A549 (cell line): Measurements from ENCODE around the gene ERGIC1. TPM values are rescaled to one million over a fixed set of nuclear protein-coding genes. Genes with fewer than 3 reads are reported as not detected.
A peak's percentile ranks its signal among the peaks of the same experiment; 100 is the strongest.

Experiments used
- ATAC-seq, 2 experiments: fragments of 200-7000 bp in 1 of 2; fragments of >200 bp in 1 of 2; cut with Nextera tagmentation in 1 of 2; cut with Tn5 transposase in 1 of 2; 3 replicates each; pipeline versions ENCODE4 v1.8.0 to v1.9.1; 2018 to 2020; ENCODE audit warnings: mild to moderate bottlenecking in 1 of 2, moderate library complexity in 1 of 2
- CTCF ChIA-PET: fragments of 300-600 bp; sonication (Branson Sonifier 250); formaldehyde crosslinking; extraction: SDS; loops from one replicate; lab custom pipeline; 2021; ENCODE audit warnings: antibody characterized with exemption, inconsistent platforms; lab: Yijun Ruan, JAX
- POLR2A ChIA-PET: fragments of 350-600 bp; formaldehyde crosslinking; extraction: SDS; loops from one replicate; lab custom pipeline; 2021; ENCODE audit warnings: antibody characterized with exemption, inconsistent platforms; lab: Yijun Ruan, JAX
- DNase-seq, 2 experiments: peaks; one replicate each; pipeline versions ENCODE4 v3.0.0 to v3.0.0-alpha.2; 2011 to 2016; ENCODE audit warnings: low read depth in 1 of 2, low spot score in 1 of 2
- FAIRE-seq: peaks from 2 replicates; lab custom pipeline; 2011; peaks lifted over from hg19 to GRCh38; lab: Jason Lieb, UNC
- H3K27ac ChIP-seq, 2 experiments: fragments of >200 bp; sonication (Bioruptor Twin); formaldehyde crosslinking; 3 replicates each; pipeline ENCODE4 v1.5.1; 2016 to 2017
- H3K4me1 ChIP-seq: fragments of >200 bp; sonication (Bioruptor Twin); formaldehyde crosslinking; 3 replicates; pipeline ENCODE4 v1.6.1; 2016
- H3K4me2 ChIP-seq: fragments of >200 bp; sonication (Bioruptor Twin); formaldehyde crosslinking; 3 replicates; pipeline ENCODE4 v1.6.1; 2016
- H3K4me3 ChIP-seq: fragments of >200 bp; sonication (Bioruptor Twin); formaldehyde crosslinking; 3 replicates; pipeline ENCODE4 v1.5.1; 2016
- H3K9me3 ChIP-seq: fragments of >200 bp; sonication (Bioruptor Twin); formaldehyde crosslinking; 3 replicates; pipeline ENCODE4 v1.6.1; 2016
- BHLHE40 ChIP-seq: IDR thresholded peaks from 2 replicates; pipeline ENCODE4 v1.6.1; 2012; ENCODE audit warnings: low read depth, low read length, inconsistent platforms
- CHD4 ChIP-seq: fragments of 200-600 bp; sonication (generic); IDR thresholded peaks from 2 replicates; pipeline ENCODE4 v1.6.1; 2016; ENCODE audit warnings: antibody characterized with exemption, mild to moderate bottlenecking, borderline replicate concordance
- EP300 ChIP-seq, 2 experiments: fragments of >200 bp; sonication (Bioruptor Twin); formaldehyde crosslinking; IDR thresholded peaks; 2 replicates in 1 of 2; 3 replicates in 1 of 2; pipeline ENCODE4 v1.6.1; 2016 to 2017
- ESRRA ChIP-seq: fragments of 150-350 bp; IDR thresholded peaks from 2 replicates; pipeline ENCODE4 v1.6.1; 2014; ENCODE audit warnings: mild to moderate bottlenecking, low read length, borderline replicate concordance
- HOXB13 ChIP-seq: fragments of 250-450 bp; sonication (Bioruptor Pico); IDR thresholded peaks from 2 replicates; pipeline ENCODE4 v1.5.0; 2020; ENCODE audit warnings: low read depth, mild to moderate bottlenecking, moderate library complexity
- HOXB5 ChIP-seq: fragments of 250-450 bp; sonication (Bioruptor Pico); IDR thresholded peaks from 2 replicates; pipeline ENCODE4 v1.5.0; 2020; ENCODE audit warnings: mild to moderate bottlenecking, moderate library complexity
- JUN ChIP-seq, 2 experiments: fragments of >200 bp; sonication (Bioruptor Twin); formaldehyde crosslinking; IDR thresholded peaks; 2 replicates in 1 of 2; 3 replicates in 1 of 2; pipeline ENCODE4 v1.6.1; 2016 to 2017
- KDM1A ChIP-seq: fragments of 200-600 bp; sonication (generic); IDR thresholded peaks from 2 replicates; pipeline ENCODE4 v1.6.1; 2016; ENCODE audit warnings: low read depth, mild to moderate bottlenecking
- MAFK ChIP-seq: fragments of 450-650 bp; IDR thresholded peaks from 2 replicates; pipeline ENCODE4 v1.6.1; 2014; ENCODE audit not compliant: partially characterized antibody
- NR3C1 ChIP-seq: fragments of >200 bp; sonication (Bioruptor Twin); formaldehyde crosslinking; IDR thresholded peaks from 3 replicates; pipeline ENCODE4 v1.6.1; 2017
- PHF8 ChIP-seq: fragments of 200-600 bp; sonication (generic); IDR thresholded peaks from 2 replicates; pipeline ENCODE4 v1.6.1; 2016; ENCODE audit warnings: low read depth, mild to moderate bottlenecking, antibody characterized with exemption, moderate library complexity, borderline replicate concordance
- RARB ChIP-seq: fragments of 250-450 bp; sonication (Bioruptor Pico); IDR thresholded peaks from 2 replicates; pipeline ENCODE4 v1.8.0; 2021; ENCODE audit warnings: mild to moderate bottlenecking, moderate library complexity
- RCOR1 ChIP-seq: fragments of 150-350 bp; IDR thresholded peaks from 2 replicates; pipeline ENCODE4 v1.6.1; 2014; ENCODE audit warnings: antibody characterized with exemption, low read length, low read depth
- RNF2 ChIP-seq: fragments of 200-600 bp; sonication (generic); IDR thresholded peaks from 2 replicates; pipeline ENCODE4 v1.6.1; 2016; ENCODE audit warnings: low read depth, mild to moderate bottlenecking, antibody characterized with exemption, moderate library complexity, borderline replicate concordance
- SMC3 ChIP-seq: fragments of >200 bp; sonication (Bioruptor Twin); formaldehyde crosslinking; IDR thresholded peaks from 3 replicates; pipeline ENCODE4 v1.6.1; 2018; ENCODE audit warnings: inconsistent platforms
- SREBF2 ChIP-seq: fragments of 450-650 bp; IDR thresholded peaks from 2 replicates; pipeline ENCODE4 v1.6.1; 2014; ENCODE audit warnings: mild to moderate bottlenecking, moderate library complexity
- TFCP2L1 ChIP-seq: fragments of 250-450 bp; sonication (Bioruptor Pico); IDR thresholded peaks from 2 replicates; pipeline ENCODE4 v1.5.0; 2021; ENCODE audit warnings: mild to moderate bottlenecking
- TP53 ChIP-seq: fragments of 250-450 bp; sonication (Bioruptor Pico); IDR thresholded peaks from 2 replicates; pipeline ENCODE4 v1.5.0; 2021; ENCODE audit warnings: mild to moderate bottlenecking, moderate library complexity
- ZFP36 ChIP-seq: fragments of 450-650 bp; IDR thresholded peaks from 2 replicates; pipeline ENCODE4 v1.6.1; 2014; ENCODE audit warnings: borderline replicate concordance; ENCODE audit not compliant: partially characterized antibody
- ZSCAN20 ChIP-seq: fragments of 250-450 bp; sonication (Bioruptor Pico); IDR thresholded peaks from 2 replicates; pipeline ENCODE4 v1.8.0; 2022; ENCODE audit warnings: mild to moderate bottlenecking, moderate library complexity
- WGBS: methylation state at CpG from one replicate; pipeline ENCODE4 v1.1.6; 2017; ENCODE audit errors: missing lambda C conversion rate; 5-methylcytosine and 5-hydroxymethylcytosine counted together
- polyA plus RNA-seq, 4 experiments: library from polyadenylated mRNA; depleted of rRNA in 3 of 4; stranded (reverse); fragments of >200 nt; fragmentation: RNase III in 1 of 4; extraction: RNeasy Plus Mini Kit Qiagen cat#74134 plus additional on column Dnase treatment in 1 of 4; gene quantifications; 2 replicates in 3 of 4; 3 replicates in 1 of 4; pipeline ENCODE4 v1.2.3, GENCODE V29; 2011 to 2017
- TF ChIP-seq, protein P1 (sequence below): fragments of 200-600 bp; sonication (generic); IDR thresholded peaks from 2 replicates; pipeline ENCODE4 v1.6.1; 2016; ENCODE audit warnings: antibody characterized with exemption, mild to moderate bottlenecking, moderate library complexity
- TF ChIP-seq, protein P2 (sequence below): fragments of 250-450 bp; sonication (Bioruptor Pico); IDR thresholded peaks from 2 replicates; pipeline ENCODE4 v1.5.0; 2021; ENCODE audit warnings: mild to moderate bottlenecking, moderate library complexity, borderline replicate concordance
- TF ChIP-seq, protein P3 (sequence below): IDR thresholded peaks from 2 replicates; pipeline ENCODE4 v1.6.1; 2012; ENCODE audit warnings: low read depth, borderline replicate concordance
- TF ChIP-seq, protein P4 (sequence below): fragments of >200 bp; sonication (Bioruptor Twin); formaldehyde crosslinking; IDR thresholded peaks from 2 replicates; pipeline ENCODE4 v1.6.1; 2016

ERGIC1 gene
- polyA plus RNA-seq, 2 of the 4 experiments (the other 2 are of a cell fraction), result 176 to 304 TPM

DNA sequence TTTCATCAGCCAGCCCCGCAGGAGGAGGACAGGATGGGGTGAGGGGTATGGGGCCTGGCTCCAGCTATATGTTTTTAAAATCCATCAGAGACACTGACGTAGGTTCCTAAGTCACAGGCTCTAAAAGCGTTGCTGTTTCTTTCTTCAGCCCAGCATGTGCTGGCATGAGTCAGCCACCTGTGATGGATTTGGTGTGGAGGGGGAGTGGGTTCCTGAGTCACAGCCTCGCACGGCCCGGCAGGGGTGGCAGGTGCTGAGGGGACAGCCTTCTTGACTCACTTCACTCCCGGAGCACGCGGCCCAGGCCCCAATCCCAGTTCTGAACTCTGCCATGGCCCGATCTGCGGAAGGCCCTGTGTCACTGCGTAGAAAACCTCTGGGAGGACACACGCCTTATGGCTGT, 86.4 kb downstream of the ERGIC1 start (continued):
- TF ChIP-seq, protein P1, sequence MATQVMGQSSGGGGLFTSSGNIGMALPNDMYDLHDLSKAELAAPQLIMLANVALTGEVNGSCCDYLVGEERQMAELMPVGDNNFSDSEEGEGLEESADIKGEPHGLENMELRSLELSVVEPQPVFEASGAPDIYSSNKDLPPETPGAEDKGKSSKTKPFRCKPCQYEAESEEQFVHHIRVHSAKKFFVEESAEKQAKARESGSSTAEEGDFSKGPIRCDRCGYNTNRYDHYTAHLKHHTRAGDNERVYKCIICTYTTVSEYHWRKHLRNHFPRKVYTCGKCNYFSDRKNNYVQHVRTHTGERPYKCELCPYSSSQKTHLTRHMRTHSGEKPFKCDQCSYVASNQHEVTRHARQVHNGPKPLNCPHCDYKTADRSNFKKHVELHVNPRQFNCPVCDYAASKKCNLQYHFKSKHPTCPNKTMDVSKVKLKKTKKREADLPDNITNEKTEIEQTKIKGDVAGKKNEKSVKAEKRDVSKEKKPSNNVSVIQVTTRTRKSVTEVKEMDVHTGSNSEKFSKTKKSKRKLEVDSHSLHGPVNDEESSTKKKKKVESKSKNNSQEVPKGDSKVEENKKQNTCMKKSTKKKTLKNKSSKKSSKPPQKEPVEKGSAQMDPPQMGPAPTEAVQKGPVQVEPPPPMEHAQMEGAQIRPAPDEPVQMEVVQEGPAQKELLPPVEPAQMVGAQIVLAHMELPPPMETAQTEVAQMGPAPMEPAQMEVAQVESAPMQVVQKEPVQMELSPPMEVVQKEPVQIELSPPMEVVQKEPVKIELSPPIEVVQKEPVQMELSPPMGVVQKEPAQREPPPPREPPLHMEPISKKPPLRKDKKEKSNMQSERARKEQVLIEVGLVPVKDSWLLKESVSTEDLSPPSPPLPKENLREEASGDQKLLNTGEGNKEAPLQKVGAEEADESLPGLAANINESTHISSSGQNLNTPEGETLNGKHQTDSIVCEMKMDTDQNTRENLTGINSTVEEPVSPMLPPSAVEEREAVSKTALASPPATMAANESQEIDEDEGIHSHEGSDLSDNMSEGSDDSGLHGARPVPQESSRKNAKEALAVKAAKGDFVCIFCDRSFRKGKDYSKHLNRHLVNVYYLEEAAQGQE, result no peak
- TF ChIP-seq PHF8 (no peak), KDM1A (no peak), JUN (IDR thresholded peaks at IDR 0.05) (peak; percentile 99 to 100), RARB (CRISPR knock-in tag) (peak; percentile 99), CHD4 (no peak), RCOR1 (no peak), HOXB5 (peak; percentile 99), HOXB13 (CRISPR knock-in tag) (peak; percentile 99), ZFP36 (no peak), NR3C1 (no peak), SMC3 (peak; percentile 68), TP53 (CRISPR knock-in tag) (peak; percentile 89), MAFK (peak; percentile 60), ESRRA (no peak), SREBF2 (no peak), EP300 (IDR thresholded peaks at IDR 0.05) (peak; percentile 100), RNF2 (no peak), BHLHE40 (peak; percentile 87), TFCP2L1 (CRISPR knock-in tag) (peak; percentile 95)
- TF ChIP-seq, protein P2, sequence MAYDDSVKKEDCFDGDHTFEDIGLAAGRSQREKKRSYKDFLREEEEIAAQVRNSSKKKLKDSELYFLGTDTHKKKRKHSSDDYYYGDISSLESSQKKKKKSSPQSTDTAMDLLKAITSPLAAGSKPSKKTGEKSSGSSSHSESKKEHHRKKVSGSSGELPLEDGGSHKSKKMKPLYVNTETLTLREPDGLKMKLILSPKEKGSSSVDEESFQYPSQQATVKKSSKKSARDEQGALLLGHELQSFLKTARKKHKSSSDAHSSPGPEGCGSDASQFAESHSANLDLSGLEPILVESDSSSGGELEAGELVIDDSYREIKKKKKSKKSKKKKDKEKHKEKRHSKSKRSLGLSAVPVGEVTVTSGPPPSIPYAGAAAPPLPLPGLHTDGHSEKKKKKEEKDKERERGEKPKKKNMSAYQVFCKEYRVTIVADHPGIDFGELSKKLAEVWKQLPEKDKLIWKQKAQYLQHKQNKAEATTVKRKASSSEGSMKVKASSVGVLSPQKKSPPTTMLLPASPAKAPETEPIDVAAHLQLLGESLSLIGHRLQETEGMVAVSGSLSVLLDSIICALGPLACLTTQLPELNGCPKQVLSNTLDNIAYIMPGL (CRISPR knock-in tag), result no peak; the same call in 1 of the 2 replicates
- TF ChIP-seq, protein P3, sequence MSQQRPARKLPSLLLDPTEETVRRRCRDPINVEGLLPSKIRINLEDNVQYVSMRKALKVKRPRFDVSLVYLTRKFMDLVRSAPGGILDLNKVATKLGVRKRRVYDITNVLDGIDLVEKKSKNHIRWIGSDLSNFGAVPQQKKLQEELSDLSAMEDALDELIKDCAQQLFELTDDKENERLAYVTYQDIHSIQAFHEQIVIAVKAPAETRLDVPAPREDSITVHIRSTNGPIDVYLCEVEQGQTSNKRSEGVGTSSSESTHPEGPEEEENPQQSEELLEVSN, result peak; percentile 87

DNA sequence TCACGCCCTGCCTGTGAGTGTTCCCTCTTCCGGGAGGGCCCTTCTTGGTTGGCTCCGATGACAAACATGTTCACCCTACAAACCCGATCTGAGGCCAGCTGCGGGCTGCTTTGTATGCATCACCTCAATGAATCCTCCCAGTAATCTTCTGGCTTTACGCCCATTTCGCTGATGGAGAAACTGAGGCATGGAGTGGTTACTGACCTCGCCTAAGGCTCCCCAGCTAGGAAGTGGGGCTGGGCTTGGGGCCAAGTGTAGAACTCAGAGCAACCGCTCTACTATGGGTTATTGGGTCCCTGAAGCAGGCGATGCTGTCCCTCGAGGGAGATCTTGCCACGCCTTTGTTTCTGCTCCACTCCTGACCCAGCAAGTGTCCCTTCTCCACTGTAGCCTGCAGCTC, 86.9 kb downstream of the ERGIC1 start:
- Histone ChIP-seq H3K4me3 (no peak overlapping the region), H3K27ac (peak overlapping the region; percentile 98 to 100), H3K9me3 (no peaks in the 10 kb centered on the region), H3K4me1 (peaks cover 71% of the 10 kb centered on the region), H3K4me2 (peak overlapping the region; percentile 29)
- DNase-seq (no peak), ATAC-seq (no peak), FAIRE-seq (no peak)
- TF ChIP-seq, protein P4, sequence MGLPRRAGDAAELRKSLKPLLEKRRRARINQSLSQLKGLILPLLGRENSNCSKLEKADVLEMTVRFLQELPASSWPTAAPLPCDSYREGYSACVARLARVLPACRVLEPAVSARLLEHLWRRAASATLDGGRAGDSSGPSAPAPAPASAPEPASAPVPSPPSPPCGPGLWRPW, result no peak
- TF ChIP-seq ZSCAN20, result 0 out of 2 replicates have a peak, but pooled peaks have one; percentile 55
- ChIA-PET CTCF (interaction anchor here (0.9 to 25.8 kb wide), 10 partner anchors 10 to 211 kb away, joined by 3 to 480 read pairs (median 5); partner anchors contain the start of gene RPL26L1), POLR2A (interaction anchor here (1.0 to 2.3 kb wide), 8 partner anchors 10 to 206 kb away, joined by 3 to 23 read pairs (median 5); partner anchors contain the start of gene DUSP1)
- WGBS, result 90% methylated on average over 11 of the region's 12 CpGs
